Pancreas (tissue), 10 donors: ENCODE data around the gene CALN1. TPM values are rescaled to one million over a fixed set of nuclear protein-coding genes. Genes with fewer than 3 reads are reported as not detected.

Experiments
- ATAC-seq, 4 donors: fragments of 200-7000 bp; cut with Tn5 transposase; one replicate each; pipeline versions ENCODE4 v1.8.0 to v1.9.1; 2020; ENCODE audit warnings: mild to moderate bottlenecking in 4 of 4, moderate library complexity in 4 of 4
- DNase-seq, 6 donors: peaks; one replicate each; pipeline ENCODE4 v3.0.0-alpha.2; 2020
- FAIRE-seq: peaks from 2 replicates; lab custom pipeline; 2012; peaks lifted over from hg19 to GRCh38; lab: Jason Lieb, UNC
- H3K27ac ChIP-seq, 4 donors: fragments of 200-600 bp; sonication (generic); 1 replicate in 3 of 4; 2 replicates in 1 of 4; pipeline versions ENCODE4 v1.5.0 to v1.8.0; 2020
- H3K27me3 ChIP-seq, 4 donors: fragments of 200-600 bp; one replicate each; pipeline ENCODE4 v1.8.0; 2021
- H3K36me3 ChIP-seq, 3 donors: fragments of 200-600 bp; sonication (generic) in 1 of 3; one replicate each; pipeline versions ENCODE4 v1.5.0 to v1.8.0; 2020 to 2021
- H3K4me1 ChIP-seq, 3 donors: fragments of 200-600 bp; one replicate each; pipeline ENCODE4 v1.8.0; 2021
- H3K4me3 ChIP-seq, 4 donors: fragments of 200-600 bp; sonication (generic) in 2 of 4; one replicate each; pipeline versions ENCODE4 v1.5.0 to v1.8.0; 2020 to 2021
- H3K9me3 ChIP-seq, 4 donors: fragments of 200-600 bp; one replicate each; pipeline ENCODE4 v1.8.0; 2021
- WGBS, 2 donors: extraction: QIAGEN DNeasy Blood & Tissue Kit; methylation state at CpG; one replicate each; pipeline ENCODE4 v1.1.7; 2013; 5-methylcytosine and 5-hydroxymethylcytosine counted together
- intact Hi-C, 3 donors: fragments of 100-400 bp; cut with DNase I; formaldehyde crosslinking; loops; one replicate each; pipeline versions ENCODE4 v1.11.1 to v1.14.2; 2022
- polyA plus RNA-seq, 2 donors: library from polyadenylated mRNA; stranded (reverse); fragments of 200-250 nt; gene quantifications; one replicate each; pipeline ENCODE4 v1.2.3, GENCODE V29; 2013
- total RNA-seq, 6 donors: library from RNA; stranded (reverse); fragmentation: NEBNext Ultra II Directional in 4 of 6; extraction: Animal tissue kit (Norgen Biotek cat#: 25700) in 4 of 6; gene quantifications; one replicate each; pipeline versions ENCODE4 v1.2.1 to v1.2.4, GENCODE V29; 2021 to 2023
- TF ChIP-seq, protein P1 (sequence below), 4 donors: fragments of 200-600 bp; sonication (generic) in 3 of 4; IDR thresholded peaks; one replicate each; pipeline versions ENCODE4 v1.5.0 to v1.8.0; 2021; ENCODE audit warnings: antibody characterized with exemption in 4 of 4
- donor health status: healthy with polysubstance abuse.
- donor health status: DM: no; HTN: no; CAD: no; lungs with moderate emphysema.
- donor health status: DM: no; HTN: no; CAD: no.
- donor health status: control.
- donor health status: control.
- donor health status: Bipolar disorder and iron deficiency.
- donor health status: DM: yes; HTN: yes; CAD: no.
- donor health status: DM: no; HTN: no; CAD: no.
- donor health status: DM: no; HTN: no; CAD: no.
- donor health status: DM: yes; HTN: yes; CAD: no.

The CALN1 gene
- total and polyA plus RNA-seq, 8 donors = 0.39 to 18.4 (median 1.5) TPM

DNA sequence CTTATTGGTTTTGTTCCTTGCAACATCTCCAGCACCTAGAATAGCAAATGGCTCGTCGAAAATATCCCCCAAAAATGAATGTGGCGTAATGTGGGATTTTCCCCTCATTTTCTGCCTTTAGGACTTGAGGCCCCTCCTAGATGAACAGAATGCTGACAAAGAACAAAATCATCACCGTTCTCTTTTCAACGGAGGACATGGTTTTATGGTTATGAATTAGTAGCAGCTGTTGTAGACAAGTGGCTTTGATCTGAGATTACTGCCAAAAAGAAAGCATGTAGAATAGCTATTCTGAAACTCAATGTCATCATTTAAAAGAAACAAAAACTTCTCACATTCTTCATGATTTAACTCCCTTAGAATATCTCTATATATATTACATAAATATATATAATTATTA lies 17.2 kb upstream of the CALN1 start:
- WGBS, 2 donors = 83 to 90% methylated on average over 5 of the region's 5 CpGs
- H3K4me3 ChIP-seq = no peak overlapping the region
- no peaks in the 10 kb centered on the region for H3K27me3 ChIP-seq
- H3K36me3 ChIP-seq = no peaks in the 10 kb centered on the region
- no peaks in the 10 kb centered on the region for H3K4me1 ChIP-seq
- TF ChIP-seq, protein P1, sequence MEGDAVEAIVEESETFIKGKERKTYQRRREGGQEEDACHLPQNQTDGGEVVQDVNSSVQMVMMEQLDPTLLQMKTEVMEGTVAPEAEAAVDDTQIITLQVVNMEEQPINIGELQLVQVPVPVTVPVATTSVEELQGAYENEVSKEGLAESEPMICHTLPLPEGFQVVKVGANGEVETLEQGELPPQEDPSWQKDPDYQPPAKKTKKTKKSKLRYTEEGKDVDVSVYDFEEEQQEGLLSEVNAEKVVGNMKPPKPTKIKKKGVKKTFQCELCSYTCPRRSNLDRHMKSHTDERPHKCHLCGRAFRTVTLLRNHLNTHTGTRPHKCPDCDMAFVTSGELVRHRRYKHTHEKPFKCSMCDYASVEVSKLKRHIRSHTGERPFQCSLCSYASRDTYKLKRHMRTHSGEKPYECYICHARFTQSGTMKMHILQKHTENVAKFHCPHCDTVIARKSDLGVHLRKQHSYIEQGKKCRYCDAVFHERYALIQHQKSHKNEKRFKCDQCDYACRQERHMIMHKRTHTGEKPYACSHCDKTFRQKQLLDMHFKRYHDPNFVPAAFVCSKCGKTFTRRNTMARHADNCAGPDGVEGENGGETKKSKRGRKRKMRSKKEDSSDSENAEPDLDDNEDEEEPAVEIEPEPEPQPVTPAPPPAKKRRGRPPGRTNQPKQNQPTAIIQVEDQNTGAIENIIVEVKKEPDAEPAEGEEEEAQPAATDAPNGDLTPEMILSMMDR (IDR thresholded peaks at IDR 0.05) = no peak
- intact Hi-C loops = no loop called here
- H3K9me3 ChIP-seq = no peaks in the 10 kb centered on the region
- DNase-seq (no peak), ATAC-seq (no peak), FAIRE-seq (no peak)
- no peak overlapping the region for H3K27ac ChIP-seq

DNA sequence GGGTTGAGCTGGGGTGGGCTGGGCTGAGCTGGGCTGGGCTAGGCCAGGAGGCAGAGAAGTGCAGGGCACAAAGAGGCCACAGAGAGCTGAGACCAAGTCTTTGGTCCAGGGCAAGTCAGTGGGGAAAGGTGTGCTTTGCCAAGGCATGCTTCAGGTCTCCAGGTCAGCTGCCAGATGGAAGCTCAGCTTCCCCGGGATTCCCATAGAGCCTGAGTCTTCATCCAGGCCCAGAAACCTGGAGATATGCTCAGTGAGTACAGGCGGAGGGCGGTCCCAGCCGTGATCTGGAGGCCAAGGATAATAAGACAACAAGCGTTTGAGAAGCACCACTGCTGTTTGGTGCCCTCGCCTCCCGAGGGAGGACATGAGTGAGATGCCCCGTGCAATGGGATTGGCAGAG lies 4.7 kb upstream of the CALN1 start:
- H3K4me1 ChIP-seq = no peaks in the 10 kb centered on the region
- DNase-seq (no peak), FAIRE-seq (no peak), ATAC-seq (no peak)
- no peaks in the 10 kb centered on the region for H3K9me3 ChIP-seq
- intact Hi-C loops = no loop called here
- no peaks in the 10 kb centered on the region for H3K36me3 ChIP-seq
- TF ChIP-seq, protein P1 (IDR thresholded peaks at IDR 0.05) = no peak
- 83 to 84% methylated on average over 8 of the region's 8 CpGs for WGBS, 2 donors
- H3K27ac ChIP-seq = no peak overlapping the region
- no peak overlapping the region for H3K4me3 ChIP-seq
- no peaks in the 10 kb centered on the region for H3K27me3 ChIP-seq

DNA sequence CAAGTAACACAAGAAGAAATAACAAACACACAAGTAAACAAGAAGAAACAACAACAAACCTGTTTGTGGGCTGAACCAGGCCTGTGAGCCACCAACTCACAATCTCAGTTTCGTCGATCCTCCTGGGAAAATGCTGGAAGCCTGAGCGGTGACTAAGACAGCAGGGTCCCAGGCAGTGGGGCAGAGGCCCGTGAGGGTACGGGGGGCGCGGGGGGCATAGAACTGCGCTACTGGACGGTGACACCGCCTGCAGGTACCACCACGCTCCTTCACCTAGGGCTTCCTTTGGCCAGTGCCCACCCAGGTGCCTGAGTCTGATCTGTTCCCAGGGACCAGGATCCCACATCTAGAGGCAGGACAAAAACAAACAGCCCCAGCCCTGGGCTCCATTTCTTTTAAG lies 3.4 kb upstream of the CALN1 start:
- Histone ChIP-seq H3K36me3 (no peaks in the 10 kb centered on the region), H3K27me3 (no peaks in the 10 kb centered on the region), H3K27ac (no peak overlapping the region), H3K9me3 (no peaks in the 10 kb centered on the region), H3K4me1 (no peaks in the 10 kb centered on the region), H3K4me3 (no peak overlapping the region)
- ATAC-seq = no peak
- 91 to 96% methylated on average over 11 of the region's 11 CpGs for WGBS, 2 donors
- TF ChIP-seq, protein P1 (IDR thresholded peaks at IDR 0.05) = no peak
- intact Hi-C loops = no loop called here
- no peak for FAIRE-seq
- DNase-seq = no peak

DNA sequence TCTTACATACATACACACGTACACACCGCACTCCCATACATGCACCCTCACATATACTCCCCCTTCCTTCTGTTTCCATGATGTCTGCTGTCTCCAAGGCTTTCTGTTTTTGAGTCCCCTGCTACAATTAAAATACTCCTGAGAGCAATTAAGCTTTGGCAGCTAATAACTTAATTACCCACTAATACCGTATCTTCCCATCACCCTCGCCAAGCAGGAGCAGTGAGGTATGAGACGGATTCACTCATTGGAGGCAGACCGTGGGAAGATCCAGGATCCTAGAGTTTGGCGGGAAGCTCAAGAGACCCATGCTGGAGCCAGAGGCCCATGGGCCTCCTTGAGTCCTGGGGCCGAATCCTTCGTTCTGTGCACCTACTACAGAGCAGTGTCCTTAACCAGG lies 1.7 kb upstream of the CALN1 start:
- H3K4me3 ChIP-seq = no peak overlapping the region
- H3K4me1 ChIP-seq = no peaks in the 10 kb centered on the region
- no peaks in the 10 kb centered on the region for H3K27me3 ChIP-seq
- no peak for FAIRE-seq
- no peak for ATAC-seq
- intact Hi-C loops = no loop called here
- TF ChIP-seq, protein P1 (IDR thresholded peaks at IDR 0.05) = no peak
- no peaks in the 10 kb centered on the region for H3K36me3 ChIP-seq
- 87 to 95% methylated on average over 9 of the region's 9 CpGs for WGBS, 2 donors
- H3K27ac ChIP-seq = no peak overlapping the region
- no peaks in the 10 kb centered on the region for H3K9me3 ChIP-seq
- no peak for DNase-seq

DNA sequence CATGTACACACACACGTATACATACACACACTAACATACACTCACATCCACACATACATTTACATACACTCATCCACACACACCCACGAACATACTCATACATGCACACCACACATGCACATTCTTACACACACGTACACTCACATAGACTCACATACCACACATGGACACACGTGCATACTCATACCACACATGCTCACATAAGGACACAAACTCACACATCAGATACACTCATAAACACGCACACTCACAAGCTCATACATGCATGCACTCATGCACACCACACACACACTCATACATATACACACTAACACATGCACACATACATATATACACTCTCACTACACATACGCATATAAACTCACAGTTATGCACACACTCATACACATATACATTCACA lies 1.2 kb upstream of the CALN1 start:
- H3K9me3 ChIP-seq = no peaks in the 10 kb centered on the region
- H3K4me1 ChIP-seq = no peaks in the 10 kb centered on the region
- no peak overlapping the region for H3K4me3 ChIP-seq
- WGBS, 2 donors = 80 to 91% methylated on average over 6 of the region's 6 CpGs
- TF ChIP-seq, protein P1 (IDR thresholded peaks at IDR 0.05) = no peak
- no peak for ATAC-seq
- no peaks in the 10 kb centered on the region for H3K36me3 ChIP-seq
- no peak overlapping the region for H3K27ac ChIP-seq
- FAIRE-seq = no peak
- H3K27me3 ChIP-seq = no peaks in the 10 kb centered on the region
- DNase-seq = no peak
- intact Hi-C loops = no loop called here
